HepG2 (cell line): ENCODE data around the gene UGT1A7. TPM values are rescaled to one million over a fixed set of nuclear protein-coding genes. Genes with fewer than 3 reads are reported as not detected.

ENCODE experiments used
- ASH2L ChIP-seq: fragments of 300-600, 200-600 bp; sonication (generic); IDR thresholded peaks from 2 replicates; pipeline ENCODE4 v1.7.0; 2017; ENCODE audit warnings: low read depth, mild to moderate bottlenecking, moderate library complexity, mixed read lengths, low read length; ENCODE audit not compliant: insufficient read length
- CBFB ChIP-seq: sonication (generic); formaldehyde crosslinking; IDR thresholded peaks from 2 replicates; pipeline ENCODE4 v1.4.0; 2020; ENCODE audit warnings: missing genetic modification reagents
- CEBPB ChIP-seq: IDR thresholded peaks from 2 replicates; pipeline ENCODE4 v1.6.1; 2011; ENCODE audit warnings: low read depth, low read length, improper control_type of control experiment, borderline replicate concordance
- FOXO1 ChIP-seq: sonication (generic); formaldehyde crosslinking; IDR thresholded peaks from 2 replicates; pipeline ENCODE4 v1.4.0; 2020; ENCODE audit warnings: missing genetic modification reagents
- HOXA7 ChIP-seq: sonication (generic); formaldehyde crosslinking; IDR thresholded peaks from 2 replicates; pipeline ENCODE4 v1.8.1; 2022; ENCODE audit warnings: mild to moderate bottlenecking, missing genetic modification reagents, moderate library complexity
- MLLT10 ChIP-seq: sonication (generic); formaldehyde crosslinking; IDR thresholded peaks from 2 replicates; pipeline ENCODE4 v1.4.0; 2020; ENCODE audit warnings: missing genetic modification reagents
- PAXIP1 ChIP-seq: sonication (generic); formaldehyde crosslinking; conservative IDR thresholded peaks from 2 replicates; pipeline ENCODE4 v1.4.0; 2020; ENCODE audit warnings: mild to moderate bottlenecking, missing genetic modification reagents, moderate library complexity
- PPARG ChIP-seq: conservative IDR thresholded peaks from 2 replicates; pipeline ENCODE4 v1.6.1; 2016; ENCODE audit warnings: missing biosample characterization, missing genetic modification reagents
- PRPF4 ChIP-seq: fragments of 200-400 bp; formaldehyde crosslinking; IDR thresholded peaks from 2 replicates; pipeline ENCODE4 v1.6.1; 2016; ENCODE audit warnings: low read length, low read depth; ENCODE audit not compliant: poor library complexity, severe bottlenecking
- REST ChIP-seq, 2 experiments: IDR thresholded peaks; 2 replicates each; pipeline ENCODE4 v1.6.1; 2011 to 2012; ENCODE audit warnings: low read length in 2 of 2, borderline replicate concordance in 1 of 2, low read depth in 1 of 2, mild to moderate bottlenecking in 1 of 2, moderate library complexity in 1 of 2
- SUZ12 ChIP-seq: fragments of 150-350 bp; IDR thresholded peaks from 2 replicates; pipeline ENCODE4 v1.6.1; 2014; ENCODE audit warnings: low read depth, low read length
- YY1 ChIP-seq: IDR thresholded peaks from 2 replicates; pipeline ENCODE4 v1.6.1; 2011; ENCODE audit warnings: low read length, low read depth, moderate library complexity, mild to moderate bottlenecking; ENCODE audit not compliant: insufficient read depth, insufficient replicate concordance
- ZC3H13 ChIP-seq: sonication (generic); formaldehyde crosslinking; IDR thresholded peaks from 2 replicates; pipeline ENCODE4 v1.8.1; 2023; ENCODE audit warnings: mild to moderate bottlenecking, missing genetic modification reagents, moderate library complexity
- ZNF235 ChIP-seq: sonication (generic); formaldehyde crosslinking; IDR thresholded peaks from 2 replicates; pipeline ENCODE4 v1.8.1; 2023; ENCODE audit warnings: mild to moderate bottlenecking, missing genetic modification reagents, borderline replicate concordance
- ZNF263 ChIP-seq: sonication (generic); formaldehyde crosslinking; IDR thresholded peaks from 2 replicates; pipeline ENCODE4 v1.4.0; 2020; ENCODE audit warnings: missing genetic modification reagents
- ZNF276 ChIP-seq: sonication (generic); formaldehyde crosslinking; IDR thresholded peaks from 2 replicates; pipeline ENCODE4 v1.4.0; 2020; ENCODE audit warnings: mild to moderate bottlenecking, low read depth, missing genetic modification reagents
- ZNF30 ChIP-seq: sonication (generic); formaldehyde crosslinking; IDR thresholded peaks from 2 replicates; pipeline ENCODE4 v1.5.0; 2020; ENCODE audit warnings: mild to moderate bottlenecking, missing genetic modification reagents
- ZNF629 ChIP-seq: sonication (generic); formaldehyde crosslinking; conservative IDR thresholded peaks from 2 replicates; pipeline ENCODE4 v1.5.0; 2020; ENCODE audit warnings: missing genetic modification reagents
- polyA plus RNA-seq, 8 experiments: library from polyadenylated mRNA; depleted of rRNA in 3 of 8; stranded (reverse) in 7 of 8; unstranded in 1 of 8; fragments of >200 nt; fragmentation: Illumina TruSeq in 4 of 8; extraction: Trizol in 4 of 8; gene quantifications; 2 replicates each; pipeline versions ENCODE4 v1.2.1 to v1.2.3, GENCODE V29; 2011 to 2016; ENCODE audit warnings: low read depth in 4 of 8, missing spikeins in 1 of 8, mixed read lengths in 1 of 8; ENCODE audit not compliant: insufficient read depth in 1 of 8
- total RNA-seq, 5 experiments: library from RNA; depleted of rRNA; stranded (reverse); fragments of >200 nt; fragmentation: Illumina TruSeq; extraction: Trizol; gene quantifications; 2 replicates each; pipeline ENCODE4 v1.2.3, GENCODE V29; 2016; ENCODE audit warnings: low read depth in 1 of 5

Gene UGT1A7
- total and polyA plus RNA-seq, 2 of the 13 experiments (the other 11 are each of a cell fraction or from before 2014, with no cell fraction given): not detected

- TF ChIP-seq REST (IDR thresholded peaks at IDR 0.05; ENCODE audit: borderline replicate concordance in 1 of 2, low read depth in 1 of 2, low read length in 2 of 2) (peak in 1 of 2 experiments; percentile 87; a peak in 2 of 4 replicates), YY1 (no peak), FOXO1 (CRISPR knock-in tag) (peak; percentile 86; the same call in 1 of the 2 replicates), ASH2L (peak; percentile 70), CBFB (CRISPR knock-in tag) (peak; percentile 83), PRPF4 (no peak), ZC3H13 (CRISPR knock-in tag) (no peak), HOXA7 (CRISPR knock-in tag) (0 out of 2 replicates have a peak, but pooled peaks have one; percentile 68), CEBPB (peak; percentile 82; the same call in 1 of the 2 replicates), PAXIP1 (CRISPR knock-in tag) (peak; percentile 97), SUZ12 (no peak), ZNF235 (peak; percentile 80; the same call in 1 of the 2 replicates), PPARG (CRISPR knock-in tag) (peak; percentile 95), MLLT10 (CRISPR knock-in tag) (no peak), ZNF263 (no peak), ZNF30 (no peak), ZNF629 (CRISPR knock-in tag) (no peak; the same call in 1 of the 2 replicates), ZNF276 (CRISPR knock-in tag) (no peak)
Observed at GRCh38 chr2:233756429-233757081, 74.9 kb downstream of the UGT1A7 start (continued).
